AG08396 (cell line): ENCODE measurements around the gene PKD1.
A peak's percentile ranks its signal among the peaks of the same experiment; 100 is the strongest.
"Not testable (repeated sequence)": the region's sequence is repeated elsewhere in the genome, so short reads cannot be mapped to it uniquely, and the experiment has no call there.

Experiments
- DNase-seq: peaks from one replicate; pipeline ENCODE4 v3.0.0; 2012; ENCODE audit warnings: low spot score, mixed read lengths

The PKD1 gene

DNA sequence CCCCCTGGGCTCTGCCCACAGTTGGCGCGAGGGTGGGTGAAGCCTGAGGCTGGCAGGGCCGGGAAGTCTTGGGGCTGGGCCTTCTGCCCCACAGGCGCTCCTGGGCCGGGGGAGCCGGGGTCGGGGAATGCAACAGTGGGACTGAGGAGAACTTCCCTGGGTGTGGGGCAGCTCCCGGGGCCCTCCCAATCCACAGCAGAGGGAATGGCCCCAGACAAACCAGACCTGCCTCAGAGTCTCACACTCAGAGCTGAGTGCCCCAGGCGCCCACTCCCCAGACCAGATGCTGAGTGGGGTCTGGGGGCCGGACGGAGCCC, 11.4 kb downstream of the PKD1 start:
- DNase-seq = not testable (repeated sequence)

DNA sequence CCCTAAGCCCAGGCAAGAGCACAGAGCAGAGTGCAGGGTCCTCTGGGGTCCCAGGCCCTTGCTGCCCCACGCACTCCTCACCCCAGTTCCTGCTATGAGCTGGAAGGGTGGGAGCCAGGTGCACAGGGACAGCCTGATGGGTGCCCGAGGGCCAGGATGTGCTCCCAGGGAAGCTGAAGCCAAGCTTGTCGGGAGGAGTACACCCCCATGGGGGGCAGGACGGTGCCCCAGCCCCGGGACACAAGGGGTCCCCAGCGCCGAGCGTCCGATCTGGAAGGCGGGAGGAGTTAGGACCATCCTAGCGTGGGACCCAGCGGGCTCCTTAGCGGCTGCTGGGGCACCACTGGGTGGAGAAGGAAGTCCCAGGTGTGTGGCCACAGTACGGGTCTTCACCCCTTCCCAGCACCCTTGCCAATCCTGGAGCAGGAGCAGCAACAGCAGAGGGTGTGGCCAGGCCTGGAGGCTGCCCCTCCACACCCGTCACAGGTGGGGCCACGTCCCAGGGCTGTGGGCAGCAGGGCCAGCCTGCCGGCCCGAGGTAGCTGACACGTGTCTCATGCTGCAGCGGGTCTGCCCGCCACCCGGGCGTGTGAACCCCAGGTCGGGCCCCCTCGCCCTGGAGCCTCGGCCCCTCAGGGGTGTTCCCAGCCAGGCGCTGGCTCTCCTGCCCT, 11.9 kb downstream of the PKD1 start:
- DNase-seq = not testable (repeated sequence)

- not testable (repeated sequence) for DNase-seq
Observed at GRCh38 chr16:2122934-2123683, 12.6 kb downstream of the PKD1 start.

- no peak for DNase-seq
Observed at GRCh38 chr16:2122429-2122828, 13.3 kb downstream of the PKD1 start.

GRCh38 chr16:2121853-2122252, 13.8 kb downstream of the PKD1 start:
- no peak for DNase-seq

- peak; percentile 71 for DNase-seq
Observed at GRCh38 chr16:2121325-2121724, 14.4 kb downstream of the PKD1 start.

GRCh38 chr16:2117960-2118722, 17.6 kb downstream of the PKD1 start:
- DNase-seq = not testable (repeated sequence)

- not testable (repeated sequence) for DNase-seq
Observed at GRCh38 chr16:2117341-2117740, 18.4 kb downstream of the PKD1 start.

DNA sequence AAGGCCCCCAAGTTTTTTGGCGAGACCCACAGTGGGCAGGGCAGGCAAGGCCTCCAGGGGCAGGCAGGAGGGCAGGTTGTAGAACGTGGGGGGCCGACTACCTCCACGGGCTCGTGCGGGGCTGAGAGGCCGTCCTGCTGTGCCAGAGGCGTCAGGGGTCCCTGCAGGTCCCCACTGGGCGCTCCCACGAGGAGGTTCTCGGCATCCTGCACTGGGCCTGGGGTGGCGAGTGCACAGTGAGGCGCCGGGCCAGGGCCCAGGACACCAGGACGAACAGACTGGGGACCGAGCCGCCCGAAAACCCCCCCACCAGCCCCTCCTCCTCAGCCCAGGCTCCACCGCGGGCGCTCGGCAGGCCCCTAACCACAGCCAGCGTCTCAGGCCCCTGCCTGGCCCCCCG, 19.3 kb downstream of the PKD1 start:
- not testable (repeated sequence) for DNase-seq

GRCh38 chr16:2115591-2115973, 20.1 kb downstream of the PKD1 start:
- no peak for DNase-seq

GRCh38 chr16:2114885-2115590, 20.7 kb downstream of the PKD1 start:
- not testable (repeated sequence) for DNase-seq

GRCh38 chr16:2114225-2114624, 21.5 kb downstream of the PKD1 start:
- DNase-seq = not testable (repeated sequence)

DNA sequence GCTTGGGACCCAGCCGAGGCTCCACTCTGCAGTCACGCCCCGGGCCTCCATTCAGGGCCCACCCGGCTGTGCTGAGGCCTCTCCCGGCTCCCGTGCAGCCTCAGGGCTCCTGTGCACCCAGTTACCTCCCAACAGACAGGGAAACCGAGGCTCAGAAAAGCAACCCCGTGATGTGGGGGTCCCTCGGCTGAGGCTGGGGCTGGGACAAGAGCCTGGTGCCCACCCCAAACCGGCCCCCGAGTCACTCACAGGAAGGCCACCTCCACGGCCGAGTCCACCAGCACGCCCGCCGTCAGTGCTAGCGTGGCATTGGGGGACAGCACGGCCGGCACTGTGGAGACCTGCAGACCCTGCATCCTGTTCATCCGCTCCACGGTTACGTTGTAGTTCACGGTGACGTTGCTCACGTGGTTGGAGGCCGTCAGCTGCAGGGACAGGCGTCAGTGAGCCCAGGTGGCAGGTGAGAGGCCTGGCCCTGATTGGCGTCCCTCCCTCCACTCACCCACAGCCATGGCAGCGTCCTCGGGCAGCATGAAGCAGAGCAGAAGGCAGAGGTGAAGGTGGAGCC, 23.1 kb downstream of the PKD1 start:
- DNase-seq = not testable (repeated sequence)

DNA sequence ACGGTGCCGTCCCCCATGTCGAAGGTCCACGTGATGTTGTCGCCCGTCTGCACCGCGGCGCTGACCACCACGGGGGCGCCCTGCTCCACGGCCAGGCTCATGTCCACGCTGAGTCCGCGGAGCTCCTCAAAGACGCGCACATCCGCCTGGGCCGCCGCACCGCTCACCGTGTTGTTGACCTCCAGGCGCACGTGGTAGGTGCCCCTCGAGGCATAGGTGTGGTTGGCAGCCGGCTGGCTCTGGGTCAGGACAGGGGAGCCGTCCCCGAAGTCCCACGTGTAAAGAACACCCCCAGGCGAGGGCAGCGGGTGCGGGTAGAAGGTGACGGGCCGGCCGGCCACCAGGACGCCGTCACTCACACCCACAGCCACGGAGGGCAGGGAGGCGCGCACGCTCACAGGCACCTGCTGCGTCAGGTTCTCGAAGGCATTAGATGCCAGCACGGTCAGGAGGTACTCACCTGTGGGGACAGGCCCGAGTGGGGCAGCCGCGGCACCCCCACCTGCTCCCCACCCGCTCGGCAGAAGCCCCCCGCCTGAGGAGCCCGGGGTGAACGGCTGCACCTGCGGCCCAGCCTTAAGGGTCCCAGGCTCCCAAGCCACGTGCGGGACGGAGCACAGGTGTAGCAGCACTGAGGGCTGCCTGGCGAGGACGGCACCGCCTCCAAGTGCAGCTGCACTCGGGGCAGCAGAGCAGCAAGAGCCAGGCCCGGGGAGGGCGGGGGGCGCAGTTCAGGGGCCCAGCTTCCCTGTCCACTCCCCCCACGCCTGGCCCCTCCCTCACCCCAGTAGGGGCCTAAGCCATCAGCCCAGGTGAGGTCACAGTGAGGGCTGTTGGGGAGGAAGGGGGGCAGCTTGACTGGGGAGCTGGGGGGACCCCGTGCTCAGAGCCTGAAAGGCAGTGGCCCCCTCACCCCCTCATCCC, 24.0 kb downstream of the PKD1 start:
- DNase-seq = not testable (repeated sequence)

DNA sequence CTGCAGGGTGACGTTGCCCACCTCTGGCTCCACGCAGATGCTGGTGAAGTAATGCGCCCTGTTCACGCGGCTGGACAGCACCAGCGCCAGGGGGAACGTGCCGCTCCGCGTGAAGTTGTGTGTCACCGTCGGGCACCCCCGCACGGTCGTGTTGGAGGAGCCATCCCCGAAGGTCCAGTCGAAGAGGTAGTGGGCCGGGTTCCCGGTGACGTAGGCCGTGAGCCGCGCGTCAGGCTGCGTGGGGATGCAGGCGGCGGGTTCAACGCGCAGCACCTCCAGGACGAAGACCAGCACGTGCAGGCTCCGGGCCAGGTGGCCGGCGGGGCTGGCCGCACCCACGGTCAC, 24.7 kb downstream of the PKD1 start:
- not testable (repeated sequence) for DNase-seq

- not testable (repeated sequence) for DNase-seq
Observed at GRCh38 chr16:2110332-2111008, 25.2 kb downstream of the PKD1 start.

DNA sequence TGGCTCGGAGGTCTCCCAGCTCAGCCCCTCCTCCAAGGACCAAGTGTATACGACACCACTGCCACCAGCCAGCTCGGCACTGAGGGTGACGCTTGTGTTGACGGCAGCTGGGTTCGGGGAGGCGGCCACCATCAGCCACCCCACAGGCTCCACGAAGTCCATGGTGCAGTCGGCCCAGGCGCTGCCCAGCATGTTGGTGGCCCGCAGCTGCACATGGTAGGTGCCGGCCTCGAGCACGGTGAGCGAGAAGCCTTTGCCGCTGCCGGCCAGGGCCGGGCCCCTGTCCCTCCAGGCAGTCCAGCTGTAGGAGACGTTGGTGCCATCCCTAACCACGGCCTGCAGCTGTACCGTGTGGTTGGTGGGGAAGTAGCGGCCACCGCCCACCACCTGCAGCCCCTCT, 25.8 kb downstream of the PKD1 start:
- not testable (repeated sequence) for DNase-seq

DNA sequence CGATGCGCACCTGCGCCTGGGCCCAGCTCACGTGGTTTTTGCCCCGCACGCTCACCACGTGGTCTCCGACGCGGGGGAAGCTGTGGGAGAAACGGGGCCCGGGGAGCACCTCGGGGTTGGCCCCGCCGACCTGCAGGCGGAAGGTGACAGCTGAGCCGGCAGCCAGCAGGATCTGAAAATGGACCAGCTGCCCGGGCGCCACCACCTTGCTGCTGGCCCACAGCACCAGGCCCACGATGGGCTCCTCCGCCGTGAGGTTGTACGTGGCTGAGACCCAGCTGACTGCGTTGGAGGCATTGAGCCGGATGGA, 26.5 kb downstream of the PKD1 start:
- not testable (repeated sequence) for DNase-seq

DNA sequence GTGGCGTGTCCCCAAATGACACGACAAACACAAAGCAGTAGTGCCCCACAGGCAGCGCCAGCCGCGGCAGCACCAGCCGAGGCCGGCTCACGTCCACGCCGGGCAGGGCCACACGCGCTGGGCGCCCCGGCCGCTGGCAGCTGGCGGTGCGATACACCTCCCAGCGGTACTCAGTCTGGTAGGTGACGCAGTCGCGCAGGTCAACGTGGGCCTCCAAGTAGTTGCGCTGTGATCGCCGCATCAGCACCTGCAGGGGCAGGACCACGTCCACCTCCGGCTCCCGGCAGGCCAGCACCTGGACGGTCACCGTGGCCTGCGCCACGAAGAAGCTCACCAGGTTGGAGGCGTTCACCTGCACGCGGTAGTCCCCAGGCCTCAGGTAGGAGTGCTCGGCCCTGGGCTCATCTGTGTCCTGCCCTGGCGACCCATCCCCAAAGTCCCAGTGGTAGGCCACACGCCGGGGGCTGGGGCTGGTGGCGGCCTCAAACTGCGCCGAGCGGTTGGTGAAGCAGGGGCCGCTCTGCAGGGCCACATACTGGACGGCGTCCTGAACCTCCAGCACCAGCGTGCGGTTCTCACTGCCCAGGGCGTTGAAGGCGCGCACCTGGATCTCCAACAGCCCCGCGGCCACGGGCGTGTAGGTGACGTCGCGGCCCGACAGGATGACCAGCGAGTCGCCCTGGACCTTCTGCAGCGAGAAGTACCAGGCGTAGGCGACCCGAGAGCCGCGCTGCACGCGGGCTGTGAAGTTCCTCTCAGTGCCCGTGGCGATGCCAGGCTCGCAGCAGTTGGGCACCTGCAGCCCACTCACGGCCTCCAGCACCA, 27.0 kb downstream of the PKD1 start:
- not testable (repeated sequence) for DNase-seq

- not testable (repeated sequence) for DNase-seq
Observed at GRCh38 chr16:2107791-2108125, 27.9 kb downstream of the PKD1 start.
